IPS-18a (cell line): ENCODE measurements around the gene MEN1.

ENCODE experiments used
- H3K27ac ChIP-seq: one replicate; pipeline ENCODE4 v1.5.1; 2013; ENCODE audit warnings: low read length
- H3K27me3 ChIP-seq: one replicate; pipeline ENCODE4 v1.6.1; 2013; ENCODE audit warnings: mild to moderate bottlenecking, low read length; ENCODE audit not compliant: control insufficient read depth, insufficient read depth
- H3K36me3 ChIP-seq: one replicate; pipeline ENCODE4 v1.6.1; 2013; ENCODE audit warnings: low read depth, low read length; ENCODE audit not compliant: control insufficient read depth
- H3K4me1 ChIP-seq: one replicate; pipeline ENCODE4 v1.6.1; 2013; ENCODE audit warnings: low read depth, low read length; ENCODE audit not compliant: control insufficient read depth
- H3K4me3 ChIP-seq: one replicate; pipeline ENCODE4 v1.5.1; 2013; ENCODE audit warnings: low read length
- H3K9ac ChIP-seq: one replicate; pipeline ENCODE4 v1.6.1; 2013; ENCODE audit warnings: mild to moderate bottlenecking, low read length, moderate library complexity
- H3K9me3 ChIP-seq: one replicate; pipeline ENCODE4 v1.6.1; 2013; ENCODE audit warnings: low read depth, low read length; ENCODE audit not compliant: control insufficient read depth

The MEN1 gene

DNA sequence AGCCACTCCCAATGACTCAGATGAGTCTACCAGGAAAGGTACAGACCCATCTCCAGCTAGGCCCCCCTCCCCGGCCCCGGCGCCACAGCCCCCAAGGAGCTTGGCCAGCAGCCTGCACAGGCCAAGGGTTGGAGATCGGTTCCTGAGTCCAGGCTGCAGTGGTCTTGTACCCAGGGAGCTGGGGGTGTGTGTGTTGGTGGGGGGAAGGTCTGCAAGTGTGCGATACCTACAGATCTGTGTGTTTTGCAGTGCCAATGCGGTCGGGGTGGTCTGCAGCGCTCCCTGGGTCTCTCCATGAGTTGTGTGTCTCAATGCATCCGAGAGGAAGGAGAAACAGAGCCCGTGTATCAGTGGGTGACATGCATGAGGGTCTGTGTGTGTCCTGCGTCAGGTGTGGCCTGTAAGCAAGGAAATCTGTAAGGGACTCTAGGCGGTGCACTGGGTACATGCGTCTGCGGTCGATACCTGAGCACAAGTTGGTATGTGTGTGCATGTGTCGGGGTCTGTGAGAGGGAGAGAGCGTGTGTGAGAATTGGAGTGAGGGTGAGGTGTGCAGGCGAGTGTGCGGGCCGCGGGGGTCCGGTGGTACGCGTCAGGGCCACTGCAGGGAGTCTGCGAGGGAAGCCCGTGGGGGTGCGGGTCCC lies 33.5 kb upstream of the MEN1 start:
- Histone ChIP-seq H3K9me3 (no peaks in the 10 kb centered on the region), H3K36me3 (peaks cover 9% of the 10 kb centered on the region), H3K4me1 (peaks cover 10% of the 10 kb centered on the region), H3K27ac (no peak overlapping the region), H3K27me3 (no peaks in the 10 kb centered on the region), H3K4me3 (peak overlapping the region; percentile 71), H3K9ac (no peak overlapping the region)

DNA sequence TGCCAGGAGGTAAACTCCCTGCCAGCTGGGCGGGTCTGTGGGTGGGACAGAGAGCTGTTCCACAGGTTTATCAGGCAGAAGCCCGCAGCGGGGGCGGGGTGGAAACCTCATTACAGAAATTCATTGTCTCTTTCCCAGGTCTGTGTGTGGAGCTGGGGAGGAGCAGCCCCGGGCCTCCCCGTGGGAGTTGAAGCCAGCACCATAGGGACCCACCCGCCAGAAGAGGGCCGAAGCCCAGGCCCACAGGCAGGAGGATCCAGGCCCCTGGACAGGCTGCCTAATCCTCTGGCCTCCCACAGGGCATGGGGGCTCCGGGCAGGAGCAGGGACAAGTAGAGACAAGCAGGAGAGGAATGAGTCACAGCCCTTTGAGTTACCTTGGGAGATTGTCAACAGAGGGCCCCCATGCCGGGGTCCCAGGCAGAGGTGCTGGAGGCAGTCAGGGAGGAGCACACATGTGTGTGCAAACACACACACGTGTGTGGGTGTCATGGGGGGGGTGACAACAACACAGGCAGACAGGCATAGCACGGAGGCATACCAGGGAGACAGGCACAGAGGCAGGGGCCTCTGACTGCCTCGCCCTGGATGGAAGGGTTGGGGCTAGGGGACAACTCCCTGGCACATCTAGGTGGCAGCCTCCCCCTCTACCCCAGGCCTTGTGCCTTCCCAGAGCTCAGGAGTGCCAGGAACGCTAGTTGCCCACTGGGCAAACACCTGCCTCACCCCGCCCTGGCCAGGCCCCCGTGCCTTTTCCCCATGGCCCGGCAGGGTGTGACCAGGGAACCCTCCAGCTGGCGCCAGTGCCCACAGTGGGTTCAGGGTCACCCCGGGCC lies 32.7 kb upstream of the MEN1 start:
- H3K9me3 ChIP-seq, result no peaks in the 10 kb centered on the region
- H3K4me3 ChIP-seq, result peak overlapping the region; percentile 71
- H3K27ac ChIP-seq, result no peak overlapping the region
- H3K36me3 ChIP-seq, result peaks cover 10% of the 10 kb centered on the region
- peaks cover 10% of the 10 kb centered on the region for H3K4me1 ChIP-seq
- no peaks in the 10 kb centered on the region for H3K27me3 ChIP-seq
- H3K9ac ChIP-seq, result no peak overlapping the region

DNA sequence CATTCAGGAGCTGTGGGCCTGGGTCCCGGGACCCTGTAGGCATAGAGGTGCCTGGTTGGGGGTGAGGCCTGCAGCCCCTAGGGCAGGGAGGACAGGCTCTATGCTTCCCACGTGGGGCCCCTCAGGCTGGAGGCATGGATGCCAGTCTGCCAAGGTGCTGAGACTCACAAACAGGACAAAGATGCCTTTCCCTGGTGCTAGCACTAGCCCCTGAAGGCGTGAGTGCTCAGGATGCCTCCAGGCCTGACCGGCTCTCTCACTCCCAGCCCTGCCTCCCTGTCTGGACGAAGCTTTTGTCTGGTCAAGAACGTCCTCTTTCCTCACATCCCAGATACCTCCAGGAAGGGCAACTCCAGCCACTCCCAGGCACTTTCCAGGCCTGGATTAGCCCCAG lies 32.0 kb upstream of the MEN1 start:
- Histone ChIP-seq H3K9ac (no peak overlapping the region), H3K4me1 (peaks cover 10% of the 10 kb centered on the region), H3K4me3 (peak overlapping the region; percentile 13), H3K27me3 (no peaks in the 10 kb centered on the region), H3K9me3 (no peaks in the 10 kb centered on the region), H3K36me3 (peaks cover 10% of the 10 kb centered on the region), H3K27ac (no peak overlapping the region)

DNA sequence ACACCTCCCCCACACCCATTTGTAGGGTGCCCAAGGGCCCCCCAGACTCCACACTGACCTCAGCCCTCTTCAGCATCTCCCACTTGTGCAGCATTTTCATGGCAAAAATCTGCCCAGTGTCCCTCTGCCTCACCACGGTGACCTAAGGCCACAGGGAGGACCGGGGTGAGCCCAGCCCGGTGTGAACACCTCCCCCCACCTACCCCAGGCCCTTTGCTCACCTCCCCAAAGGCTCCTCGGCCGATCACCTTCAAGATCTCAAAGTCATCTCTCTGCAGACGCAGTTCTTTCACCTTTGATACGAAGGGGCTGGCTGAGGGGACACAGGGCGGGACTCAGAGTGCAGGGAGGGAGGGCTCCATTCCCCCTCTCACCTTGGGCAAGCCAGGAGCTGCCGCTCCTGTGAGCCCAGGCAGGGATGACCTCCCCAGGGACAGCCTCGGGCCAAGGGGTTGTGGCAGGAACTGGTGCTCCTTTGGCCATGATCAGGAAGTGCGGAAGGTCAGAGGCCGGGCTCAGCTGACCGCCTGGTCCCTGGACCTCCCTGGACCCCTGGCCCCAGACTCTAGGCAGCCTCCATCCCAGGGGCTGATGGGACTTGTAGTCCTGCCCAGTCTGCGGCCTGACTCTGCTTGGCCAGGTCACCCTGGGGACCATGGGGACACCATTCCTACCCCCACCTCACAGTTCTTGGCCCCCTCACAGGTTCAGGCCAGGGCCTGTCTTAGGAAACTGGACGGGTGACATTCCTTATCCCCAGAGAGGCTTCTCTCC lies 31.4 kb upstream of the MEN1 start:
- Histone ChIP-seq H3K4me1 (peaks cover 10% of the 10 kb centered on the region), H3K27ac (no peak overlapping the region), H3K9ac (no peak overlapping the region), H3K9me3 (no peaks in the 10 kb centered on the region), H3K4me3 (no peak overlapping the region), H3K27me3 (no peaks in the 10 kb centered on the region), H3K36me3 (peaks cover 10% of the 10 kb centered on the region)

DNA sequence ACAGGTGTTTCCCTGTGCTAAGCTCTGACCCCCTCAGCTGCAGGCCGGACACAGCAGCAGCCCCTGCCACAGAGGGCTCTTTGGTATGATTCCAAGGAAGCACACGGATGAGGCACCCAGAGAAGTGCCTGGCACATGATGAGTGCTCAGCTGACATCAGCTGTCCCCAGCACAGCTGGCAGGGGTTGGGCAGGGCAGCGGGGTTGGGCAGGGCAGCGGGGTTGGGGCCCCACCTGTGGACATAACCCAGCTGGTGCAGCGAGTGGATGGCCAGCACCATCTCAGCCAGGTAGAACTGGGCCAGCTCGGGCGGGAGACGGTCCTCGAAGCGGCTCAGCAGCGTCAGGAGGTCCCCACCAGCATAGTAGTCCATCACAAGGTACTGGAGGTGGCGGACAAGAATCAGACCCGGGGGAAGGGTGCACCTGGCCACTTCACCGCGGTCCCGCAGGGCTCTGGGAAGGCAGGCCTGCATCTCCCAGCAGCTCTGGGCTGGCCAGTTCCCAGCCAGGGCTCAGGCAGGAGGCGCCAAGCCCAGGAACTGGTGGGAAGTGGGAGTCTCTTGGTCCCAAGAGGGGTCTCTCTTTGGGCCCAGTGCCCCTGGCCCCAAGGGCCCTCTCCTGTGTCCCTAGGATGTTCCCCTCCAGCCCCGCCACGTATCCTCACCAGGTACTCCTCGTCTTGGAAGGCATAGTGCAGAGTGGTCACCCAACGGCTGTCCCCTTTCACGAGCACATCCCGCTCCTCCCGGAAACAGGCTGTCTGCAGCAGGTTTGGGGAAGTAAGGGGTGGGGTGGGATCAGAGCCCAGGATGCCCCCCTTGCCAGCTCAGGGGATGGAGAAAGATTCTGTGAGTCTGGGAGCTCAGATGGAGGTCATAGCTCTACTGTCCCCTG lies 29.8 kb upstream of the MEN1 start:
- no peak overlapping the region for H3K4me3 ChIP-seq
- H3K9ac ChIP-seq, result no peak overlapping the region
- no peaks in the 10 kb centered on the region for H3K9me3 ChIP-seq
- peaks cover 10% of the 10 kb centered on the region for H3K36me3 ChIP-seq
- H3K27me3 ChIP-seq, result no peaks in the 10 kb centered on the region
- no peak overlapping the region for H3K27ac ChIP-seq
- peaks cover 10% of the 10 kb centered on the region for H3K4me1 ChIP-seq

DNA sequence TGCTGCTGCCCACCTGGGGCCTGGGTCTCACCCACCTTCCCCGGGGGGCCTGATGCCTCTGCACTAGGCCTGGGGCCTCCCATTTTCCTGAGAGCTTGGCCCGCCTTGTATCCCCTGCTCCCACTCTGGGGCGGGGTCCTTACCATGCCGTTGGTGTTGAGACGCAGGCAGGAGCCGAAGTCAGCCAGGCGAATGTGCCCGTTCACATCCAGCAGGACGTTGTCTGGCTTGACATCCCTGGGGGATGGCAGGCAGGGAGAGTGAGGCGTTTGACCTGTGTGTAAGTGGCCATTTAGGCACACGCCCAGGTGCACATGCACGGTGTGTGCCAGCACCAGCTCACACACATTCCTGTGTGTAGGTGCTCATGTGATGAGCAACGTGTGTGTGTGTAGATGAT lies 29.0 kb upstream of the MEN1 start:
- Histone ChIP-seq H3K27ac (no peak overlapping the region), H3K9me3 (no peaks in the 10 kb centered on the region), H3K36me3 (peaks cover 10% of the 10 kb centered on the region), H3K27me3 (no peaks in the 10 kb centered on the region), H3K4me1 (peaks cover 10% of the 10 kb centered on the region), H3K4me3 (no peak overlapping the region), H3K9ac (no peak overlapping the region)

DNA sequence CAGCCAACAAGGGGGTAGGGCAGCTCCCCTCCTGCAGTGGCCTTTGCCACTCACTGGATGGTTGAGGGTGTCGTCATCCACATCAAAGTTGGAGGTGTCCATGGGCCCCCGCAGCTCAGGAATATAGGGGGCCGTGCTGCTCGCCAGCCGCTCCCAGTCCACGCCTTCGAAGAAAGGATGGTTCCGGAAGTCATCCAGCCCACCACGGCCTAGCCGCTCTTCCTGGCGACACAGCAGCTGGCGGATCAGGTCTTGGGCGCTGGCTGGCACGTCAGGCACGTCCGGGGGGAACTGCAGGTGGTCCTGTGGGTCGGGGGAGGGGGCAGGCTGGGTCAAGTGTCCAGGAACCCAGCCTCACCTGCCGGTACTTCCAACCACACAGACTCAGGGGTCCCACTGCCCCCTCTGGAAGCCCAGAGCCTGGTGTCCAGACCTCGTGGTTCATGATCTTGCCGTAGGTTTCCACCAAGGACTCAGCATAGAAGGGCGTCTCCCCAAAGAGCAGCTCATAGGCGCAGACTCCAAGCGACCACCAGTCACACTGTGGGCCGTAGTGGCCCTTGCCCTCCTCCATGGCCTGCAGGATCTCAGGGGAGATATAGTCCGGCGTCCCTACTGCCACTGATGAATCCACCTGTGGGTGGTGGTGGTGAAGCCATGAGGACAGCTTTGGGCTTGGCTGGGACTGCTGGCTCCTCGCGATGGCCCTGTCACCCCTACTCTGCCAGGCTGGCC lies 28.4 kb upstream of the MEN1 start:
- Histone ChIP-seq H3K27me3 (no peaks in the 10 kb centered on the region), H3K4me3 (no peak overlapping the region), H3K9me3 (no peaks in the 10 kb centered on the region), H3K9ac (no peak overlapping the region), H3K27ac (no peak overlapping the region), H3K4me1 (peaks cover 10% of the 10 kb centered on the region), H3K36me3 (peaks cover 10% of the 10 kb centered on the region)

DNA sequence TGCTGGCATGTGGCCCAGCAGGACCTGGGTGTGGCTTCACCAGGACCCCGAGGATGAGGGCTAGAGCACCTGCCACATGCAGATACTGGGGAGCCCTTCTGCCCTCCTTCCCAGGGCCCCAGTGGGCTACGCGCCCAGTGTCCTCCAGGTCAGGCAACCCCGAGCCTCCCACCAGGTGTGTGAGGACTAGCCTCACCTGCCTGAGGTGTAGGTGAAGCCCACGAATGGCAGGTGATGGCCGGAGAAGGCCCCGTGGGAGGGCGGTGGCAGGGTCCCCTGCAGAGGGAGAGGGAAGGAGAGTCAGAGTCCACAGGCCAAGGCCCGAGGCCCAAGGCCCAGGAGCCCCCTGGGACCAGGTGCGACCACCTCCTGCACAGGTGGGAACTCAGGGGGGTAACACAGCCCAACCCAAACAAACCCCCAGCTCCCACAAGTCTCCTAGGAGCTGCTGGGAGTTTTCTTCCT lies 27.6 kb upstream of the MEN1 start:
- Histone ChIP-seq H3K27ac (no peak overlapping the region), H3K36me3 (peaks cover 10% of the 10 kb centered on the region), H3K9me3 (no peaks in the 10 kb centered on the region), H3K9ac (no peak overlapping the region), H3K4me1 (peaks cover 10% of the 10 kb centered on the region), H3K27me3 (no peaks in the 10 kb centered on the region), H3K4me3 (no peak overlapping the region)

DNA sequence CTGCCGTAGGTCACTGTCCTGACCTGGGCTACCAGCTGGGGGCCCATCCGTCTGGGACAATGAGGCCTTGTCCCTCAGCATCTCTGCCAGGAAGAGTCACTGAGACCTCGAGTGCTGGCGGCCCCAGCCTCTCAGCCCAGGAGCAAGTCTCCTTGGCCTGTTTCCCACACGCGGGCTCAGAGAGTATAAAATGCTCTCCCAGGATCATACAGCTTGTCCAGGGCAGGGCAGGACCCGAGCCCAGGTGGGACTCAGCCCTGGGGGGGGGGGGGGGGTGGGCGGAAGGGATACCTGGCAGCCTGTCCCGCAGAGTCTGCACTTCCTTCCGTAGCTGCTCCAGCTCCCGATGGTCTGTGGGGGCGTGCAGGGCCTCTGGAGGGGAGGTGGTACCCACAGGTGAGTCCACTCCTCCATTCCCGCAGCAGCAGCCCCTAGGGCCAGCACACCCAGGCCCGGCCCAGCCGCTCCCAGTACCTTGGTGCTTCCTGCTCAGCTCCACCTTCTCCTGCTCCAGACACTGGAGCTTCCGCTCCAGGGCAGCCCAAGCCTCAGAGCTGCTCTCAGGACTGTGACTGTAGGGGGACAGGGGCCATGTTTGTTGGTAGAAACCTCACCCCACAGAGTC lies 26.2 kb upstream of the MEN1 start:
- Histone ChIP-seq H3K9ac (no peak overlapping the region), H3K4me1 (no peaks in the 10 kb centered on the region), H3K4me3 (no peak overlapping the region), H3K27me3 (no peaks in the 10 kb centered on the region), H3K36me3 (peaks cover 10% of the 10 kb centered on the region), H3K27ac (no peak overlapping the region), H3K9me3 (no peaks in the 10 kb centered on the region)
